ENCODE data around the gene JAZF1. TPM values are rescaled to one million over a fixed set of nuclear protein-coding genes. Genes with fewer than 3 reads are reported as not detected.

The JAZF1 gene
- total and polyA plus RNA-seq, 2 of the 8 experiments (the other 6 are each of a cell fraction or from before 2014, with no cell fraction given) = 2.6 to 21.8 TPM

DNA sequence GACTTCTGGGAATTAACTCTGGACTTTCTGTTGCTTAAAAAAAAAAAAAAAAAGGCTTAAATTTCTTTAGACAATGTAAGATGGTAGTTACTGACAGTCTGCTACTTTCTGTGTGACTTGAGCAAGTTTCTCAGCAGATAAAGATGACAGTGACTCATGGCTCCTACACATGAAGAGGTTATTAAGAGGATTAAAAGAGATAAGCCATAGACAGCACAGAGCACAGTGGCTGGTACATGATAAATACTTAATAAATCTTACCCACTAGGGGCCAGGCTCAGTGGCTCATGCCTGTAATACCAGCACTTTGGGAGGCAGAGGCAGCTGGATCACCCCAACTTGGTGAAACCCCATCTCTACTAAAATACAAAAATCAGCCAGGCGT lies 174.8 kb downstream of the JAZF1 start:
- no peak for FAIRE-seq
- no peak overlapping the region for H3K14ac ChIP-seq (ENCODE audit: insufficient read length)
- H3K9me3 ChIP-seq (ENCODE audit: insufficient read depth in 2 of 2, low read depth in 1 of 2, low read length in 1 of 2) = no peaks in the 10 kb centered on the region
- H4K5ac ChIP-seq (ENCODE audit: insufficient read length, low read depth, low read length) = no peak overlapping the region
- H3K9ac ChIP-seq (replicated peaks in 1 of 4; ENCODE audit: extremely low read depth in 1 of 4, low read depth in 3 of 4, low read length in 3 of 4) = no peak overlapping the region
- no peak overlapping the region for H4K91ac ChIP-seq (replicated peaks; ENCODE audit: insufficient read length, low read length)
- no peak overlapping the region for H3K4me3 ChIP-seq (ENCODE audit: extremely low read depth in 1 of 4, insufficient read depth in 2 of 4, low read depth in 3 of 4, low read length in 4 of 4)
- no peak for DNase-seq (ENCODE audit: low read depth in 1 of 2, low spot score in 2 of 2)
- H3K56ac ChIP-seq (replicated peaks; ENCODE audit: insufficient read length, low read depth, low read length) = no peak overlapping the region
- H3K23ac ChIP-seq (ENCODE audit: insufficient read length) = no peak overlapping the region
- H3K79me1 ChIP-seq (ENCODE audit: low read depth, low read length) = no peaks in the 10 kb centered on the region
- no peak overlapping the region for H2BK20ac ChIP-seq (ENCODE audit: low read length)
- H2AFZ ChIP-seq (ENCODE audit: low read length) = no peak overlapping the region
- no peak overlapping the region for H3K4ac ChIP-seq (replicated peaks; ENCODE audit: insufficient read length, low read depth, low read length)
- no peak overlapping the region for H2BK5ac ChIP-seq (ENCODE audit: low read depth, low read length)
- no peak overlapping the region for H3K27ac ChIP-seq (ENCODE audit: low read depth, low read length)
- no peak overlapping the region for H3K4me2 ChIP-seq (ENCODE audit: insufficient read depth in 1 of 2, low read depth in 2 of 2, low read length in 2 of 2)
- ChIA-PET CTCF (ENCODE audit: partially characterized antibody) (interaction anchor here (0.6 to 1.3 kb wide), 3 partner anchors 14 to 845 kb away, joined by 3 to 6 read pairs (median 4); no protein-coding TSS in a partner anchor), POLR2A (ENCODE audit: partially characterized antibody) (no interaction called here)
- no peak overlapping the region for H2BK15ac ChIP-seq (ENCODE audit: low read length)
- no peak overlapping the region for H2BK120ac ChIP-seq (replicated peaks; ENCODE audit: low read depth, low read length)
- no peaks in the 10 kb centered on the region for H3K27me3 ChIP-seq (replicated peaks in 1 of 4; ENCODE audit: control insufficient read depth in 3 of 4, extremely low read depth in 1 of 4, insufficient read depth in 3 of 4, low read length in 3 of 4)
- H2AK5ac ChIP-seq (ENCODE audit: low read depth, low read length) = no peak overlapping the region
- no peaks in the 10 kb centered on the region for H3K23me2 ChIP-seq (ENCODE audit: low read depth, low read length)
- H3K79me2 ChIP-seq (ENCODE audit: control insufficient read depth in 1 of 2, insufficient read depth in 2 of 2, low read length in 2 of 2) = no peaks in the 10 kb centered on the region
- no peak overlapping the region for H4K8ac ChIP-seq (ENCODE audit: extremely low read depth, insufficient read depth, low read length)
- no peaks in the 10 kb centered on the region for H4K20me1 ChIP-seq (replicated peaks in 1 of 2; ENCODE audit: control insufficient read depth in 1 of 2, insufficient read depth in 2 of 2, low read length in 2 of 2)
- no peak overlapping the region for H3K18ac ChIP-seq (ENCODE audit: extremely low read depth, low read length)
- H2BK12ac ChIP-seq (ENCODE audit: low read depth, low read length) = no peak overlapping the region
- H3K4me1 ChIP-seq (replicated peaks in 1 of 4; ENCODE audit: control insufficient read depth in 3 of 4, insufficient read depth in 4 of 4, low read length in 3 of 4) = no peaks in the 10 kb centered on the region
- 93% methylated on average over 1 of the region's 1 CpG; no CpG with 5 or more reads in 1 of the 2 experiments for WGBS, 2 experiments (ENCODE audit: extremely low coverage in 1 of 2, insufficient coverage in 1 of 2, insufficient read length in 1 of 2, insufficient replicate concordance in 2 of 2, low coverage in 1 of 2, low lambda C conversion rate in 2 of 2, missing lambda C conversion rate in 1 of 2)
- H3K36me3 ChIP-seq (ENCODE audit: control insufficient read depth in 2 of 4, insufficient read depth in 4 of 4, low read length in 3 of 4) = no peaks in the 10 kb centered on the region
- TF ChIP-seq CBX5 (IDR thresholded peaks at IDR 0.05; ENCODE audit: low read depth, low read length) (no peak), TBP (IDR thresholded peaks at IDR 0.05; ENCODE audit: low read depth, low read length) (no peak), EGR1 (IDR thresholded peaks at IDR 0.05; ENCODE audit: borderline replicate concordance, low read depth, low read length) (no peak), TAF1 (IDR thresholded peaks at IDR 0.05; ENCODE audit: low read depth, low read length) (no peak)

Data from H1 (cell line).